ENCODE results near the gene MRPL2.

The MRPL2 gene

DNA sequence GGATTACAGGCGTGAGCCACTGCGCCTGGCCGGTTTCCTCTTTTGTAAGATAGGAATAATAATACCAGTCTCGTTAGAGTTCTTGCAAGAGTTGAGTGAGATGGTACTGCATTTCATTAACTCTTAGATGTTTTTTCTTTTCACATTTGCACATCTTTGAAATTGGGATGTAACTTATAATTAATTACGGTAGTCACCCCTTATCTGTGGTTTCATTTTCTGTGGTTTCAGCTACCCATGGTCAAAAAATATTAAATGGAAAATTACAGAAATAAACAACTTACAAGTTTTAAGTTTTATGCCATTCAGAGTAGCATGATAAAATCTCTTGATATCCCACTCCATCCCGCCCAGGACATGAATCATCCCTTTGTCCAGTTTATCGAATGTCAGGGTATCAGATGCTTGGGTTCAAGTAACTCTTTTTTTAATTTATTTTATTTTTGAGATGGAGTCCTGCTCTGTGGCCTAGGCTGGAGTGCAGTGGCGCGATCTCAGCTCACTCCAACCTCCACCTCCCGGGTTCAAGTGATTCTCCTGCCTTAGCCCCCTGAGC is 32.3 kb upstream of the MRPL2 start:
- in situ Hi-C loops (cut with HindIII; ENCODE audit: low sequenced_read_pairs): no loop called here
- TF ChIP-seq, protein P1, sequence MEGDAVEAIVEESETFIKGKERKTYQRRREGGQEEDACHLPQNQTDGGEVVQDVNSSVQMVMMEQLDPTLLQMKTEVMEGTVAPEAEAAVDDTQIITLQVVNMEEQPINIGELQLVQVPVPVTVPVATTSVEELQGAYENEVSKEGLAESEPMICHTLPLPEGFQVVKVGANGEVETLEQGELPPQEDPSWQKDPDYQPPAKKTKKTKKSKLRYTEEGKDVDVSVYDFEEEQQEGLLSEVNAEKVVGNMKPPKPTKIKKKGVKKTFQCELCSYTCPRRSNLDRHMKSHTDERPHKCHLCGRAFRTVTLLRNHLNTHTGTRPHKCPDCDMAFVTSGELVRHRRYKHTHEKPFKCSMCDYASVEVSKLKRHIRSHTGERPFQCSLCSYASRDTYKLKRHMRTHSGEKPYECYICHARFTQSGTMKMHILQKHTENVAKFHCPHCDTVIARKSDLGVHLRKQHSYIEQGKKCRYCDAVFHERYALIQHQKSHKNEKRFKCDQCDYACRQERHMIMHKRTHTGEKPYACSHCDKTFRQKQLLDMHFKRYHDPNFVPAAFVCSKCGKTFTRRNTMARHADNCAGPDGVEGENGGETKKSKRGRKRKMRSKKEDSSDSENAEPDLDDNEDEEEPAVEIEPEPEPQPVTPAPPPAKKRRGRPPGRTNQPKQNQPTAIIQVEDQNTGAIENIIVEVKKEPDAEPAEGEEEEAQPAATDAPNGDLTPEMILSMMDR (IDR thresholded peaks at IDR 0.05; ENCODE audit: low read depth, low read length): no peak
- DNase-seq (ENCODE audit: low read depth, low spot score): no peak
- no peak overlapping the region for H3K4me3 ChIP-seq (ENCODE audit: low read depth, low read length)

DNA sequence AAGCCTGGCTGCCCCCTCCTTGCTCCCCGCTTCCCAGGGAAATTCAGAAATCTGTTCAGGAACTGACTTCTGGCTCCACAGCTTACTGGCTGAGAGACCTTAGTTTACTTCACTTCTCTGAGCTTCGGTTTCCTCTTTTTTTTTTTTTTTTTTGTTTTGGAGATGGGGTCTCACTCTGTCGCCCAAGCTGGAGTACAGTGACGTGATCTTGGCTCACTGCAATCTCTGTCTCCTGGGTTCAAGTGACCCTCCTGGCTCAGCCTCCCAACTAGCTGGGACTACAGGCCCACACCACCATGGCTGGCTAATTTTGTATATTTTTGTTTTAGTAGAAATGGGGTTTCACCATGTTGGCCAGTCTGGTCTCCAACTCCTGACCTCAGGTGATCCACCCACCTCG is 31.8 kb upstream of the MRPL2 start:
- in situ Hi-C loops (cut with HindIII; ENCODE audit: low sequenced_read_pairs): no loop called here
- H3K4me3 ChIP-seq (ENCODE audit: low read depth, low read length): no peak overlapping the region
- TF ChIP-seq, protein P1 (IDR thresholded peaks at IDR 0.05; ENCODE audit: low read depth, low read length): no peak
- no peak for DNase-seq (ENCODE audit: low read depth, low spot score)

DNA sequence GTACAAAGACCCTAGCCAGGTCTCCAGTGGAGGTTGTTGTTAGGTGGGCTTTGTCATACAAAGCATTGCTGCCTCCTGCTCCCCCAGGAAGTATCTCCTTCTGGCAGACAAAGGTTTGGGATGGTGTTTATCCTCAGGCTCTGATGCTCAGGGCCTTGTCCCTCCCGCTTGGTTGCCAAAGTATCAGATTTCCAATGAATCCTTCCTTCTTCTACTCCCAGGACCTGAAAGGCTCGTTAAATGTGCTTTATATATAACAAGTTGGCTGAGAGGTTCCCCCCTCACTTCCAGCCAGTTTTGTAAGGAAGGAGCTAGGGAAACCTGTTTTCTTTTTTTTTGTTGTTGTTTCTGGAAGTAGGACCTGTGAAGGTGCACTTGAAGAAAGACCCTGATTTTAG is 31.3 kb upstream of the MRPL2 start:
- in situ Hi-C loops (cut with HindIII; ENCODE audit: low sequenced_read_pairs): no loop called here
- DNase-seq (ENCODE audit: low read depth, low spot score): no peak
- no peak overlapping the region for H3K4me3 ChIP-seq (ENCODE audit: low read depth, low read length)
- TF ChIP-seq, protein P1 (IDR thresholded peaks at IDR 0.05; ENCODE audit: low read depth, low read length): no peak

DNA sequence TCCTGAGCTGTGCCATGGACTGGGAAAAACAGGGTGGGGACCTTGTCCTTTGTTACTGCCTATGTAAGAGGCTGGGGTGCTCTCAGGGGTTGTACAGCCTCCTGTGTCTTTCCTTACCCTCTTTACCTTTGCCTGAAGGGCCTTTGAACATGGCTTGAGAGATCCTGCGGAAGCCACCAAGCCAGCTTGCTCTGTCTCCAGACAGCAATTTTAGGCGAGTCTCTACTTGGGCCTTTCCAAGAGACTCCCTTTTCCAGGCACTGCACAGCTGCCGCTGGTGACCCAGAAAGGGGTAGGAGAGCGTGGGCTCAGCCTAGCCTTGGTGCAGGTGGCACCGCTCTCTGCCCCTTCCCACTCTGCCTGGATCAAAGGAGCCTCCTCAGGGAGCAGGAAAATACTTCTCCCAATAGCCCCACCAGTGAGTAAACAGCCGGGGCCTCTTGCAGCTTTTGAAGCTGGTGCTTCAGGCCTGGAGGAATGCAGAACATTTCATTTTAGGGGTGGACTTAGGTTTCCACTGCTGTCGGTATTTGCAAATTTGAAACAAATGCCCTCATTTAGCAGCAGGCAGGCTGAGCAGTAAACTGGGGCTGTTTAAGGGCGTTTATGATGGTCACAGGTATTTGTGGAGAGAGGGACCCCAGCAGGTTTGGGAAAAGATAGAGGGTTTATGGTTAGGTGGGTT is 30.8 kb upstream of the MRPL2 start:
- in situ Hi-C loops (cut with HindIII; ENCODE audit: low sequenced_read_pairs): no loop called here
- H3K4me3 ChIP-seq (ENCODE audit: low read depth, low read length): no peak overlapping the region
- DNase-seq (ENCODE audit: low read depth, low spot score): no peak
- TF ChIP-seq, protein P1 (IDR thresholded peaks at IDR 0.05; ENCODE audit: low read depth, low read length): no peak

DNA sequence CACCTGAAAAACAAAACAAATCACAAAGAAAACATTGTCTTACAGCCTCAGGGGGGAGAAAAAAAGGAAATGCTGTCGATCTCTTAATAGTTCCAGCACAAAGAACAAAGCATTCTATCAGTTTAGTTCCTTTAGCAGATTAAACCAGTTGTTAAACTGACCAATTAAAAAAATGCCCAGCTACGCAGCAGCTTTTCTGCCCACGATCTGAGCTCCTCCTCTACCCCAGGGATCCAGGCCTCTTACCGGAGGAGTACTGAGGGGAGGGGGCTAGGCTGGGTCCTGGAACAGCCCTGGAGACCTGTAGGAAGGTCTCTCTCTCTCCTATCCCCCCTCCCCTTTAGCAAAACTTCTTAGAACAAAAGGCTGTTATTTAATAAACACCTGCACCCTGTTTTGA is 30.2 kb upstream of the MRPL2 start:
- H3K4me3 ChIP-seq (ENCODE audit: low read depth, low read length): no peak overlapping the region
- in situ Hi-C loops (cut with HindIII; ENCODE audit: low sequenced_read_pairs): no loop called here
- DNase-seq (ENCODE audit: low read depth, low spot score): no peak
- TF ChIP-seq, protein P1 (IDR thresholded peaks at IDR 0.05; ENCODE audit: low read depth, low read length): no peak

DNA sequence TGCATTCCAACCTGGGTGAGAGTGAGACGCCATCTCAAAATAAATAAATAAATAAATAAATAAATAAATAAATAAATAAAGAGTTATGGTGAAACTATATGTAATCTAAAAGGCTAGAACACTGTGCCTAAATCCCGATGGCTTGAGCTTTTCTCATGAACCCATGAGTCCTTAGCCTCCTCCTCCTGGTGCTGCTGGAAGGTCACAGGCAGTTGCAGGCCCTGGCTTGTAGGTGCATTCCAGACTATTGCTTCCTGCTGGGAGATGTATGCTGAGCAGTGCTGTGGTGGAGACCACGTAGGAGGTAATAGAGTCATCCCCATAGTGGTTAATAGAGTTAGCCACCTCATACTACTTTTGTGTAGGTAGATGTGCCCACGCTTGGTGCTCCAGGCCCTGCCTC is 29.4 kb upstream of the MRPL2 start:
- DNase-seq (ENCODE audit: low read depth, low spot score): peak; percentile 56
- in situ Hi-C loops (cut with HindIII; ENCODE audit: low sequenced_read_pairs): no loop called here
- no peak overlapping the region for H3K4me3 ChIP-seq (ENCODE audit: low read depth, low read length)
- TF ChIP-seq, protein P1 (IDR thresholded peaks at IDR 0.05; ENCODE audit: low read depth, low read length): no peak
